OCI-LY7 (cell line): ENCODE measurements around the gene TRAF1. TPM values are rescaled to one million over a fixed set of nuclear protein-coding genes. Genes with fewer than 3 reads are reported as not detected.

Experiments used
- BruUV-seq: library from RNA; stranded (reverse); fragments of 400-500 nt; replicated peaks from 2 replicates; lab custom pipeline; 2021; lab: Mats Ljungman, UMichigan
- CTCF ChIA-PET: fragments of 300-600 bp; sonication (Branson Sonifier 250); formaldehyde crosslinking; loops from one replicate; lab custom pipeline; 2022; ENCODE audit warnings: antibody characterized with exemption; ENCODE audit not compliant: unreplicated experiment; lab: Charles Lee
- POLR2A ChIA-PET: fragments of 300-600 bp; sonication (Branson Sonifier 250); formaldehyde crosslinking; loops from one replicate; lab custom pipeline; 2022; ENCODE audit warnings: antibody characterized with exemption; lab: Charles Lee
- DNase-seq: peaks from one replicate; pipeline ENCODE4 v3.0.0-alpha.2; 2015; ENCODE audit warnings: low spot score
- H2AFZ ChIP-seq: fragments of 200-600 bp; sonication (generic), shearing (Covaris generic); 2 replicates; pipeline ENCODE4 v1.6.1; 2014; ENCODE audit warnings: mild to moderate bottlenecking, antibody characterized with exemption, low read length, moderate library complexity
- H3K27ac ChIP-seq: fragments of 200-600 bp; sonication (generic); 2 replicates; pipeline ENCODE4 v1.5.1; 2014; ENCODE audit warnings: mixed run types, low read depth, mild to moderate bottlenecking, moderate library complexity, low read length, inconsistent platforms; ENCODE audit not compliant: poor library complexity, severe bottlenecking
- H3K36me3 ChIP-seq: fragments of 200-600 bp; sonication (generic); 2 replicates; pipeline ENCODE4 v1.6.1; 2014; ENCODE audit warnings: mild to moderate bottlenecking, antibody characterized with exemption, low read length, moderate library complexity, mixed read lengths; ENCODE audit not compliant: insufficient read depth
- H3K4me1 ChIP-seq: fragments of 200-600 bp; sonication (generic); 2 replicates; pipeline ENCODE4 v1.5.1; 2014; ENCODE audit warnings: mild to moderate bottlenecking, low read length; ENCODE audit not compliant: insufficient read depth, poor library complexity, severe bottlenecking
- H3K4me2 ChIP-seq: fragments of 200-600 bp; sonication (generic); 2 replicates; pipeline ENCODE4 v1.6.1; 2014; ENCODE audit warnings: mild to moderate bottlenecking, low read length
- H3K4me3 ChIP-seq: fragments of 200-600 bp; sonication (generic); 2 replicates; pipeline ENCODE4 v1.5.1; 2014; ENCODE audit warnings: mild to moderate bottlenecking, low read depth, low read length; ENCODE audit not compliant: poor library complexity, severe bottlenecking
- H3K79me2 ChIP-seq: fragments of 200-600 bp; sonication (generic); 2 replicates; pipeline ENCODE4 v1.6.1; 2016; ENCODE audit warnings: low read depth, mild to moderate bottlenecking, low read length, moderate library complexity, mixed read lengths; ENCODE audit not compliant: insufficient read depth
- H3K9me2 ChIP-seq: fragments of 200-600 bp; sonication (generic); 2 replicates; pipeline ENCODE4 v1.6.1; 2016; ENCODE audit warnings: mild to moderate bottlenecking, low read length, mixed read lengths; ENCODE audit not compliant: insufficient read depth
- H3K9me3 ChIP-seq: fragments of 200-600 bp; sonication (generic); 2 replicates; pipeline ENCODE4 v1.6.1; 2014; ENCODE audit warnings: mild to moderate bottlenecking, mixed run types, low read length, mixed read lengths
- H4K20me1 ChIP-seq: fragments of 200-600 bp; sonication (generic); 2 replicates; pipeline ENCODE4 v1.6.1; 2014; ENCODE audit warnings: mild to moderate bottlenecking, antibody characterized with exemption, low read length, moderate library complexity, mixed read lengths; ENCODE audit not compliant: insufficient read depth
- EZH2phosphoT487 ChIP-seq: fragments of 200-600 bp; sonication (generic); IDR thresholded peaks from 2 replicates; pipeline ENCODE4 v1.6.1; 2018; ENCODE audit warnings: low read depth, borderline replicate concordance, mild to moderate bottlenecking, mixed run types, antibody characterized with exemption, low read length, moderate library complexity, mixed read lengths
- intact Hi-C: fragments of 100-400 bp; cut with micrococcal nuclease; formaldehyde crosslinking; loops from one replicate; pipeline ENCODE4 v1.10.0; 2022; ENCODE audit not compliant: unreplicated experiment
- total RNA-seq, 2 experiments: library from RNA; depleted of rRNA in 1 of 2; stranded (reverse); fragments of >200 nt in 1 of 2; shearing (Covaris generic) in 1 of 2; gene quantifications; 2 replicates each; pipeline ENCODE4 v1.2.3, GENCODE V29; 2014 to 2022
- TF ChIP-seq, protein P1 (sequence below): fragments of 200-600 bp; sonication (generic); conservative IDR thresholded peaks from 2 replicates; pipeline ENCODE4 v1.5.1; 2014; ENCODE audit warnings: mild to moderate bottlenecking, antibody characterized with exemption, low read length, moderate library complexity, mixed read lengths

TRAF1 gene
- total RNA-seq, 2 experiments from 2014 or later: 24.2 to 50.5 TPM

GRCh38 chr9:120911295-120911837 is 15.2 kb downstream of the TRAF1 start:
- H3K9me3 ChIP-seq: no peaks in the 10 kb centered on the region
- no peaks in the 10 kb centered on the region for H3K79me2 ChIP-seq
- no peaks in the 10 kb centered on the region for H3K9me2 ChIP-seq
- no peak overlapping the region for H3K4me3 ChIP-seq
- no peak for DNase-seq
- H3K4me2 ChIP-seq: no peak overlapping the region
- peaks cover 45% of the 10 kb centered on the region for H3K36me3 ChIP-seq
- BruUV-seq: no TSS peak
- intact Hi-C loops: no loop called here
- H3K27ac ChIP-seq: no peak overlapping the region
- ChIA-PET CTCF (interaction anchor here (1.1 to 1.2 kb wide), 2 partner anchors 9 to 33 kb away, joined by 3 to 5 read pairs; no protein-coding TSS in a partner anchor), POLR2A (interaction anchor here (0.5 to 1.5 kb wide), 6 partner anchors 8 to 132 kb away, joined by 3 to 5 read pairs (median 4); no protein-coding TSS in a partner anchor)
- TF ChIP-seq, protein P1, sequence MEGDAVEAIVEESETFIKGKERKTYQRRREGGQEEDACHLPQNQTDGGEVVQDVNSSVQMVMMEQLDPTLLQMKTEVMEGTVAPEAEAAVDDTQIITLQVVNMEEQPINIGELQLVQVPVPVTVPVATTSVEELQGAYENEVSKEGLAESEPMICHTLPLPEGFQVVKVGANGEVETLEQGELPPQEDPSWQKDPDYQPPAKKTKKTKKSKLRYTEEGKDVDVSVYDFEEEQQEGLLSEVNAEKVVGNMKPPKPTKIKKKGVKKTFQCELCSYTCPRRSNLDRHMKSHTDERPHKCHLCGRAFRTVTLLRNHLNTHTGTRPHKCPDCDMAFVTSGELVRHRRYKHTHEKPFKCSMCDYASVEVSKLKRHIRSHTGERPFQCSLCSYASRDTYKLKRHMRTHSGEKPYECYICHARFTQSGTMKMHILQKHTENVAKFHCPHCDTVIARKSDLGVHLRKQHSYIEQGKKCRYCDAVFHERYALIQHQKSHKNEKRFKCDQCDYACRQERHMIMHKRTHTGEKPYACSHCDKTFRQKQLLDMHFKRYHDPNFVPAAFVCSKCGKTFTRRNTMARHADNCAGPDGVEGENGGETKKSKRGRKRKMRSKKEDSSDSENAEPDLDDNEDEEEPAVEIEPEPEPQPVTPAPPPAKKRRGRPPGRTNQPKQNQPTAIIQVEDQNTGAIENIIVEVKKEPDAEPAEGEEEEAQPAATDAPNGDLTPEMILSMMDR: no peak
- no peak for TF ChIP-seq EZH2phosphoT487
- no peaks in the 10 kb centered on the region for H4K20me1 ChIP-seq
- peaks cover 13% of the 10 kb centered on the region for H3K4me1 ChIP-seq
- H2AFZ ChIP-seq: no peak overlapping the region

DNA sequence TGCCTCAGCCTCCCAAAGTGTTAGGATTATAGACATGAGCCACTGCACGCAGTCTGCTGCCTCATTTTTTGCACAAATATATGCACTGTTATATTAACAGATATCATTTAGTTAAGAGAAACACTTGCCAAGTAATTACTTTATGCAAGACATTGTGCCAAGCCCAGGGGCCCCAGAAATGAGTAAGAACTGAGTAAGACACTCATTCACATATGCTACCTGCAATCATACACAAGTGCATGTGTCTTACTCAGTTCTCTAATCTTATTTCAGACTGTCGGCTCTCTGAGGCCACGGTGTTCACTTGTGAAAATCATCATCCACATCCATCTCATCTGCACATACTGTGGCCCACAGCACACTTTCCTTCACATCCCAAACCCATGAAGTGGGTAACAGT is 16.0 kb downstream of the TRAF1 start:
- no peak overlapping the region for H3K27ac ChIP-seq
- POLR2A ChIA-PET: interaction anchor here (1.4 to 2.1 kb wide), 2 partner anchors 8 to 15 kb away, joined by 5 to 6 read pairs; no protein-coding TSS in a partner anchor

GRCh38 chr9:120909904-120910303 is 16.7 kb downstream of the TRAF1 start:
- no peak overlapping the region for H3K27ac ChIP-seq
- H3K4me2 ChIP-seq: no peak overlapping the region
- H3K79me2 ChIP-seq: no peaks in the 10 kb centered on the region
- no peak for DNase-seq
- BruUV-seq: no TSS peak
- no peak overlapping the region for H3K4me3 ChIP-seq
- ChIA-PET POLR2A (interaction anchor here (2.1 kb wide), 1 partner anchor 16 kb away, joined by 6 read pairs; no protein-coding TSS in a partner anchor), CTCF (no interaction called here)
- no peak overlapping the region for H2AFZ ChIP-seq
- peaks cover 48% of the 10 kb centered on the region for H3K36me3 ChIP-seq
- no peaks in the 10 kb centered on the region for H3K9me2 ChIP-seq
- intact Hi-C loops: no loop called here
- peaks cover 21% of the 10 kb centered on the region for H3K4me1 ChIP-seq
- H3K9me3 ChIP-seq: no peaks in the 10 kb centered on the region
- no peak for TF ChIP-seq EZH2phosphoT487
- TF ChIP-seq, protein P1: no peak
- H4K20me1 ChIP-seq: no peaks in the 10 kb centered on the region

More for the DNA sequence above, 16.0 kb downstream of the TRAF1 start:
- no TSS peak for BruUV-seq
- DNase-seq: no peak
- H3K9me2 ChIP-seq: no peaks in the 10 kb centered on the region
- TF ChIP-seq, protein P1: no peak
- TF ChIP-seq EZH2phosphoT487: no peak
- H3K79me2 ChIP-seq: no peaks in the 10 kb centered on the region
- peaks cover 45% of the 10 kb centered on the region for H3K36me3 ChIP-seq
- H3K4me3 ChIP-seq: no peak overlapping the region
- intact Hi-C loops: no loop called here
- no peaks in the 10 kb centered on the region for H4K20me1 ChIP-seq
- no peak overlapping the region for H3K4me2 ChIP-seq
- no peak overlapping the region for H2AFZ ChIP-seq
- H3K4me1 ChIP-seq: peaks cover 13% of the 10 kb centered on the region
- CTCF ChIA-PET: no interaction called here
- H3K9me3 ChIP-seq: no peaks in the 10 kb centered on the region
